Activated CD8-positive, alpha-beta memory T cell treated with anti-CD3 and anti-CD28 coated beads for 4 hours (primary cell): ENCODE results near the gene DDX51.

ENCODE experiments used
- DNase-seq, 2 donors: peaks; one replicate each; pipeline ENCODE4 v3.0.0-alpha.2; 2020; ENCODE audit warnings: low read depth in 2 of 2

The DDX51 gene, protein sequence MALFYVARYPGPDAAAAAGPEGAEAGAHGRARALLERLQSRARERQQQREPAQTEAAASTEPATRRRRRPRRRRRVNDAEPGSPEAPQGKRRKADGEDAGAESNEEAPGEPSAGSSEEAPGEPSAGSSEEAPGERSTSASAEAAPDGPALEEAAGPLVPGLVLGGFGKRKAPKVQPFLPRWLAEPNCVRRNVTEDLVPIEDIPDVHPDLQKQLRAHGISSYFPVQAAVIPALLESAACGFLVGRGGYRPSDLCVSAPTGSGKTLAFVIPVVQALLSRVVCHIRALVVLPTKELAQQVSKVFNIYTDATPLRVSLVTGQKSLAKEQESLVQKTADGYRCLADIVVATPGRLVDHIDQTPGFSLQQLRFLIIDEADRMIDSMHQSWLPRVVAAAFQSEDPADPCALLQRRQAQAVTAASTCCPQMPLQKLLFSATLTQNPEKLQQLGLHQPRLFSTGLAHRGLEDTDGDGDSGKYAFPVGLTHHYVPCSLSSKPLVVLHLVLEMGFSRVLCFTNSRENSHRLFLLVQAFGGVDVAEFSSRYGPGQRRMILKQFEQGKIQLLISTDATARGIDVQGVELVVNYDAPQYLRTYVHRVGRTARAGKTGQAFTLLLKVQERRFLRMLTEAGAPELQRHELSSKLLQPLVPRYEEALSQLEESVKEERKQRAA

GRCh38 chr12:132144115-132144809 is at the start of gene DDX51, which contains the start of gene NOC4L:
TSS of gene DDX51 (minus strand) at chr12:132144319. CDS start at chr12:132144296, 23 bp downstream.
TSS of gene NOC4L (plus strand) at chr12:132144457. CDS start at chr12:132144489, 32 bp downstream.
- peak; percentile 88 to 94 for DNase-seq

DNA sequence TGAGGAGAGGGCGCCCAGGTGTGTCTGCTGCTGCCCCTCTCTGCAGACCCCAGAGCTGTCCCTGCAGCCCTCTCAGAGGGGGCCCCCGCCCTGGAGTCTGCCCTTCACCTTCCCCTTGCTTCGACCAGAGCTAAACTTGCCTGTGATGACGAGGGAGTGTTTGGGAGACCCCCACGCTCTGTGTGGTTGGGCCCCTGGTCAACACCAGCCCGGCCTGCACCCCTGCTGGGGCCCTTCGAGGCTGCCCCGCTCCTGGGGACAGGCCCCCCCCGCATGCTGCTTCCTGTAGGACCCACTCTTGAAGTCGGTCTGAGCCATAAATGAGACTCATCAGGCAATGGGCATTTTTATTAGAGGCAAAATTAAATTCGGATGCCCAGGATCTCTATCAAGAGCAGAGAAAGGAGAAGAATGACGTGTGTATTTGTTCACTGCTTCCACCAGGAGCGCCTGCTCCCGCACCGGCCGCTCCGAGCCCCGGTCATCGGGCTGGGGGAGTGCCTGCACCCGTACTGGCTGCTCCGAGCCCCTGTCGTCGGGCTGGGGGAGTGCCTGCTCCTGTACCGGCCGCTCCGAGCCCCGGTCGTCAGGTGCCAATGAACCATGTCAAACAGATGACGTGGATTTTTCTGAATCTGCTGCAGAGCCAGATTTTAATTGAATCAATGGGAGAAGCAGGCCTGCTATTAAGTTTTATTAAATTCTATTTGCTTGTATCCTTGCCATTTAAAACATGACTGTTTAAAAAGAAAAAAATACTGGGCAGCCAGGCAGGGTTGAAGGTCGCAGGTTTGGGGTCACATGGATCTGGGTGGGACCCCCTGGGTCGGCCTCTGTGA is 47.8 kb upstream of the DDX51 start:
- no peak for DNase-seq

DNA sequence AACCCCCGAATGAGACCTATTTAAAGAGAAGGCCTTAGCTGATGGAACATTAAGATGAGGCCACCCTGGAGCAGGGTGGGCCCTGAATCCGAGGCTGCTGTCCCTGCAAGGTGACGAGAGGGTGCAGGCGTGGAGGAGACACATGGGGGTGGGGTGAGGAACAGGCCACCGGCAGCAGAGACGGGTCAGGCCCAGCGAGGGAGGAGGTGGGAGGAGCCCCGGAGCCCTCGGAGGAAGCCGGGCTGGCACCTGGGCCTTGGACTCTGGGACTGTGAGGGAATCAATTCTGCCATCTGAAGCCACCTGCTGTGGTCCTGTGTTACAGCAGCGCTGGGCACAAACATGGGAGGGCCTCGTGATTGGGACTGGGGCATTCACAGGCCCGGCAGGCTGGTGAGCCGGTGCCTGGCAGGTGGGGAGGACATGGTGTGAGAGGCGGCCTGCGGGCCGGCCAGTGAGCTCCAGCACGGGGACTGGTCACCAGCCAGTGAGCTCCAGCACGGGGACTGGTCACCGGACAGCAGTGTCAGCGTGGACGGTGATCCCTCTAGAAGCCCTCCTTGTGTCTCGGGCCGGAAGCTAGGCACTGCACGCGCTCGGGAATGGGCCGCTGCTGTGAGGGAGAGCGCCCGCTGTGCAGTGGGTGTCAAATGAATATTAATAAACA is 46.8 kb upstream of the DDX51 start:
- DNase-seq = no peak

DNA sequence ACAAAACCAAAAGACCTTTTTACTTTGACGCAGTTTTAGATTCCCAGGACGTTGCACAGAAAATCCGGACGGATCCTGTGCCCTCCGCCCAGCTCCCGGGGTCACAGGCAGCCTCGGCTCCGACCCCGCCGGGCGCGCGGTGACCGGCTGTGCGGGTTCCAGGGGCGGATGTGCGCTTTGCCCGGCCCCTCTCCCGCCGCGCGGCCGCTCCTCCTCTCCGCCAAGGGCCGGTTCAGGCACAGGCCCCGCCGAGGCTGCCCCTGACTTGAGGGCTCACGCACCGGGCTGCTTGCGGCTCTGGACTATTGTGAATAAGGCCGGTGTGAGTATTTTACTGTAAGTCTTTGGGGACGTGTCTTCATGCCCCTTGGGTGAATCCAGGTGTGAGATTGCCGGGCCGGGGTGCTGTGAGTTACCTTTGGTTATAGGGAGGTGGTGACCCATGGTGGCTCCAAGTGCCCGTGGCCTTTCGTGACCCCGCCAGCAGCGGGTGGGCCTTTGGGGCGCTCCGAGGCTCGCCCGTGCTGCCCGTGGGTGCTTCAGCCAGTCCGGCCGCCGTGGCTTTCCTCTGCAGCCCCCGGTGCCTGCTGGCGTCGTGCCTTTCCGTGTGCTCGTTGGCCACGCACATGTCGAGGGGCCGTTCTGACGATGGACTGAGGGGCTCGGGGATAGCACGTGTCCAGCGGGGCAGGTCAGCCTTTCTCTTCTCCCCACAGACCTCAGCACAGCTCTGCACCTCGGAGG is 46.1 kb upstream of the DDX51 start:
- DNase-seq = no peak

DNA sequence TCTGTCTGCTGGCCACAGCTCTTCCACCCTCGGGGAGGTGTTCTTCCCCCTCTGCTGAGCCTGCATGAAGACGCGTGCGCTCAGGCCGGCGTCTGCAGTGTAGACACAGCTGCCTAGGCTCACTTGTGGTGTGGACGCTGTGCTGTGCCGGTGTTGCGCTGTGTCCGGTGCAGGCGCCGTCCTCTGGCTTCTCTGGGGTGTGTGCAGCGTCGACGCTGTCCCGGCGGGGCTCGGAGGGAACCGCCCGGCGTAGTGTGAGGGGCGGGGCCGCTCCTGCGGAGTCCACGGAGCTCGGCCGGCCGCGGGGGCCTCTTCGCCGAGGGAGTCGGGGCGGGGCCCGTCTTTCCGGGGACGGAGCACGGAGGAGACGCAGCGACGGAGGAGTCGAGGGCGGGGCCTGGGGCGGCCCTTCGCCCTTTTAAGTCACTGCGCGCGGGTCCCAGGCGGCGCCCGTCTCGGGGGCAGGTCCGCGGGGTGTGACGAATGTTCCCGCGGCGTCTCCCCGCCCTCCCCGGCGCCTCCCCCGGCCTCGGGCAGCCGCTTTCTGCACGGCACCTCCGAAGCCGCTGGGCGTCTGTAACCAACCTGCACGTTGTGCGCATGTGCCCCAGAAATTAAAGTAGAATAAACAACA is 45.4 kb upstream of the DDX51 start:
- DNase-seq = peak; percentile 86 to 87

DNA sequence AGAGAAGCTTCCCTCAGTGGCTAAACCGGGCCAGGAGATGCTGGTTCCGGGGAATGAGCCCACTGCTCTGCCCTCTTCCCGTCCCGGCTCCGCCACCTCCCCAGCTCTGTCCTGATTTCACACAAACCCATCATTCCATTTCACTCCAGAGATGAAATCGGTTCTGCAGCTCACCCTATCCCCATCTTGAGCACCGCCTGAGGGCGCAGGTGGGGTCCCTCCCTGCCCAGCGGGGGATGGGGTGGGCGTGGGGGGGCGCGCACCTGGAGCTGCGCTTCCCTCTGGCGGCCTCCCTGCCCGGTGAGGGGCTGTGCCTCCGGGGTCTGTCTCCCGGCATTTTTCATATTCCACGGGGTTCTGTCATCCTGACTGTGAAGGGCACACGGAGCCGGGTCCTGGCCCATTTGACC is 44.8 kb upstream of the DDX51 start:
- DNase-seq = no peak

DNA sequence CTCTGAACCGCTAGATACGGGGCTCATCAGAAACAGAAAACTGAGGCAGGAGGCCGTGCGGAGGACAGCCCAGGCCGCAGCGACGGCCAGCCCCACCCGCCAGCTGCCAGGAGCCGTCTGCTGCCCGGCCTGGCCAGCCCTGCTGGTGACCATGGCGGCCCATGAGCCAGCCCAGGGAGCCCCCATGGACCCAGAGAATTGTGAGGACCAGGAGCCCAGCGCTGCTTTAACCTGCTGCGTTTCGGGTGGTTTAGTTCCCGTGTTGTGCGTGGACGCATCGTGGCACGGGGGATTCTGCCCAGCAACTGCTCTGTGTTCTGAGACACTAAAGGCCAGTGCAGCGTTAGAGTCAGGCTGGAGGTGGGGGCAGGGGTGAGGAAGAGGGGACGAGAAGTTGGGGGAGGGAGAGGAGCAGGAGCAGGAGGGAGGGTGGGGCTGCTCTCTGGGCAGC is 44.4 kb upstream of the DDX51 start:
- DNase-seq = no peak

DNA sequence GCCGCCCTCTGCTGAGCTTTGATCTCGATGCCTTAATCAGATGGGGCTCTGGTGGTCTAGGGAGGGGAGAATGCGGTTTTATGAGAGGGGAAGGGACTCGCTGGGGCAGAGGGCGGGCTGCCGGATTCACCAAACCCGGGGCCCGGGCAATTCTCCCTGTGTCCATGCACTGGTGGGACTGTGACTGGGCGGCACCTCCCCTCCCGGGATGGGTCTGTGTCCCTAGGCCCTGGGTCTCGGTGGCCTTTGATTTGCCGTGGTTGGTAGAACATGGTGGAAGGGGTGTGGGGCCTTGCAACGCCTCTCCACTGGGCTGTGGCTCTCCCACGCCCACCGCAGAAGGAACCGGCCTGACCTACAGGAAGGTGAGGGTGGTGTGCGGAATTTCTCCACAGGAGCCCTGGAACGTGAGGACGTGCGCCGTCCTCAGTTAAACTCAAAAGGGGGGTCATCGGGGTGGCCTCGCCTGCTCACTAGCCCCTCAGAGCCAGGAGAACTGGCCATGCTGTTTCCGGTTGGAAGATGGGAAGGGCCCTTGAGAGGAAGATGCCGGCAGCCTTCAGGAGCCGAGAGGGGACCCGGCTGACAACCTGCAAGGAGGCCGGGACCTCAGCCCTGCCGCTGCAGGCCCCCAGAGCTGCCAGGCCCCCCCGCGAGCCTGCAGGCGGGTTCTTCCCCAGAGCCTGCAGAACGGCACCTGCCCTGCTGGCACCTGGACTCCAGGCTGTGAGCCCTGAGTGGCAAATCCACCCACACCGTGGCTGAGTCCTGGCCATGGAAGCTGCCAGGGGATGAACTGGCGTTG is 43.7 kb upstream of the DDX51 start:
- no peak for DNase-seq

DNA sequence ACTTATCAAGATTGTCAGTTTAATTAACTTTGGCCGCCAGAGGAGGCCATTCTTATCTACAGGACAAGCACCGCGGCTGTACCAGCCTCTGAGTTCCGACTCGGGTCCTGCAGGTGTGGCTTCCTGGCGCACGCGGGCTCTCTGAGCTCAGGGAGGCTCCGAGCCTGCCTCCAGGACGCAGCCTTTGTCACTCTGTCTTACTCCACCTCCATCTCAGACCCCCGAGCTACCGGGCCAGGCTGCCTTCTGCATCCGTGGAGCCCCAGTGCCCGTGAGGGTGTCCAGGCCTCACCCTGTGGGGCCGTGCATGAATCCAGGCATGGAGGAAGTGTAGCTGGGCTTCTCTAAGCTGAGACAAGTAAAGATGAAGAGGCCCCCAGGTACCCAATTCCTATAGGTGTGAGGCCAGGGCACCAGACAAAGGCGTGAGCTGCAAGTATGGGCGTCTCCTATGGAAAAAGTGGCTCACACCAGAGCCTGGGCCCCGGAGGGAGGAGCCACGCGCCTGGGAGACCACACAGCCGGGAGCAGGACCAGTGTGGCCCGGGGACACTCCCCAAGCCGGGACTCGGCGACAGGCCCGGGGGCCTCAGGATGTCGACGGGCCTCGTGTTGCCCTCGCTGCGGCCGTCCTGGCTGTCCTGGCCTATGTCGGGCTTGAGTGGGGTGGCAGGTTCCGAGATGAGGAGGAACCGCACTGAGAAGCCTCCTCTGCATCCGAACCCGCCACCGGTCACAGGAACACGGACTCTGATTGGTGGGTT is 42.9 kb upstream of the DDX51 start:
- no peak for DNase-seq

- DNase-seq = no peak
These were observed 42.2 kb upstream of the DDX51 start for GRCh38 chr12:132186208-132186856.

- DNase-seq = no peak
These were observed 41.6 kb upstream of the DDX51 start for GRCh38 chr12:132185705-132186104.

GRCh38 chr12:132182711-132183365 is 38.7 kb upstream of the DDX51 start:
- no peak for DNase-seq

DNA sequence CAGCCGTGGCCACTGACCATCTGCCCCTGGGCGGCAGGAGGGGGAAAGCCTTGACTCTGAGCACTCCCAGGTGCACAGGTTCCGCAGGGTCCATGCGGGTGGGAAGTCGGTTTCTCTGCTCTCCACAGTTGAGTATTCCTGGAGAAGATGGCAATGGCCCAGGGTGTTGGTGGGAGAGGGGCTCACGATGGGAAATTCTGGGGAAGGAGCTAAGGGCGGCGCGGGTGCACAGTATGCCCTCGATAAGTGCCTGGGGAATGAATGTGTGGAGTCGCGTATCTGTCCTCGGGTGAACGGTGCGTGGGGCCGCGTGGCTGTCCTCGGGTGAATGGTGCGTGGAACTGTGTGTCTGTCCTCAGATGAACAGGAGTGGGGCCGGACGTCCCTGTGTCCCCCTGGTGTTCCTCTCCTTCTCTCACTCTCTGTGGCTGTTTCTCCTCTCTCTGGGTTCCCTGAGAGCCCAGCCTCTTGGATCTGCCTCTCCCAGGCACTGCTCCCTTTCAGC is 38.1 kb upstream of the DDX51 start:
- no peak for DNase-seq

- DNase-seq = no peak
These were observed 37.6 kb upstream of the DDX51 start for GRCh38 chr12:132181570-132182200.

DNA sequence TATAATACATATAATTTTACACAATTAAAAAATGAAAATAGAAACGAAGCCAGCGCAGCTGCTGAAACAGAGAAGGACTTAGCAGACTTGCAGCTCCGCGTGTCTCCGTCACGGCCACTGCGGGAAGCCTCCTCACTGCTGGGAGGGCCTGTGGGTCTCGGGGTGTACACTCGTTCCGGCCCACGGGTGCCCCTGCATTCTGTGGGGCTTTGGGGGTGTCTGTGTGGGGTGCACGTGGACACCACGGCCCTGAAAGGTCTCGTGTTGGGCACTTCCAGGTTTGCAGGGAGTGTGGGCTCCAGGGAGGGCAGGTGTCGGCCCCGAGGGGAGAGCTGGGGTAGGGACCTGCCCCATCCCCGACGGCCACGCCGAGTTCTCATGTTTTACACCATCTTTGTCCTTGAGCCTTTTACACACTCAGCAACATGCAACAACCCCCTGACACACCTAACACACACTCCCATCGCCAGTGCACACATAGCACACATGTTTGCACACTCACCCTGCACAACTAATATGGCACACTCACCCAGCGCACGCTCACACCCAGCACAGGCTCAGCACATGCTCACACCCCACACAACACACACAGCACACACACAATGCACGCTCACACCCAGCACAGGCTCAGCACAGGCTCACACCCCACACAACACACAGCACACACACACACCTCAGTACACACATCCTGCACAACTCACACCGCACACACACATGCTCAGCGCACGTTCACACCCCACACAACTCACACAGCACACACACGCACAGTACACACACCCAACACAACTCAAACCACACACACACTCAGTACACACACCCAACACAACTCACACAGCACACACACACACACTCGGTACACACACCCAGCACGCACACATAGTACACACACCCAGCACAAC is 36.8 kb upstream of the DDX51 start:
- no peak for DNase-seq
